DMS153 treated with DMSO at 0.1 percent for 48 hours (cell line): Measurements from ENCODE around the gene SLC8A1.

ENCODE experiments used
- DNase-seq: peaks from one replicate; lab custom pipeline; 2025; ENCODE audit not compliant: unreplicated experiment; lab: John Stamatoyannopoulos, UW

SLC8A1 gene

GRCh38 chr2:40165509-40165844 is 286.4 kb downstream of the SLC8A1 start:
- DNase-seq, result no peak

GRCh38 chr2:40164736-40165508 is 287.0 kb downstream of the SLC8A1 start:
- DNase-seq, result no peak

- DNase-seq, result no peak
Measured at GRCh38 chr2:40161986-40162385, 289.9 kb downstream of the SLC8A1 start.

GRCh38 chr2:40160751-40161218 is 291.1 kb downstream of the SLC8A1 start:
- DNase-seq, result no peak

GRCh38 chr2:40159333-40159732 is 292.6 kb downstream of the SLC8A1 start:
- DNase-seq, result no peak

- DNase-seq, result no peak
Measured at GRCh38 chr2:40158781-40159180, 293.1 kb downstream of the SLC8A1 start.

- no peak for DNase-seq
Measured at GRCh38 chr2:40155728-40156127, 296.2 kb downstream of the SLC8A1 start.

- no peak for DNase-seq
Measured at GRCh38 chr2:40150266-40150665, 301.6 kb downstream of the SLC8A1 start.

GRCh38 chr2:40148334-40148733 is 303.6 kb downstream of the SLC8A1 start:
- no peak for DNase-seq

- no peak for DNase-seq
Measured at GRCh38 chr2:40147360-40147759, 304.5 kb downstream of the SLC8A1 start.

- no peak for DNase-seq
Measured at GRCh38 chr2:40144022-40144421, 307.9 kb downstream of the SLC8A1 start.

GRCh38 chr2:40138314-40138713 is 313.6 kb downstream of the SLC8A1 start:
- DNase-seq, result no peak

- DNase-seq, result no peak
Measured at GRCh38 chr2:40131081-40131704, 320.7 kb downstream of the SLC8A1 start.

- DNase-seq, result no peak
Measured at GRCh38 chr2:40130251-40130994, 321.5 kb downstream of the SLC8A1 start.

- no peak for DNase-seq
Measured at GRCh38 chr2:40129725-40130124, 322.2 kb downstream of the SLC8A1 start.

- no peak for DNase-seq
Measured at GRCh38 chr2:40128796-40129195, 323.1 kb downstream of the SLC8A1 start.

- no peak for DNase-seq
Measured at GRCh38 chr2:40127890-40128557, 323.9 kb downstream of the SLC8A1 start.

GRCh38 chr2:40127146-40127545 is 324.7 kb downstream of the SLC8A1 start:
- DNase-seq, result no peak

- DNase-seq, result no peak
Measured at GRCh38 chr2:40126006-40126405, 325.9 kb downstream of the SLC8A1 start.

- DNase-seq, result no peak
Measured at GRCh38 chr2:40123746-40124145, 328.1 kb downstream of the SLC8A1 start.

GRCh38 chr2:40123326-40123725 is 328.6 kb downstream of the SLC8A1 start:
- no peak for DNase-seq
